Astrocyte (in vitro differentiated cells and primary cell): ENCODE measurements around the gene FBXL4. TPM values are rescaled to one million over a fixed set of nuclear protein-coding genes. Genes with fewer than 3 reads are reported as not detected.

Experiments
- DNase-seq: peaks from one replicate; pipeline ENCODE4 v3.0.0-alpha.2; 2010; ENCODE audit warnings: low read depth
- FAIRE-seq: peaks from 2 replicates; lab custom pipeline; 2011; peaks lifted over from hg19 to GRCh38; lab: Jason Lieb, UNC
- H2AFZ ChIP-seq: 2 replicates; pipeline ENCODE4 v1.6.0; 2012; ENCODE audit warnings: low read depth, low read length, inconsistent platforms
- H3K27ac ChIP-seq: 2 replicates; pipeline ENCODE4 v1.5.1; 2011; ENCODE audit warnings: low read depth, low read length, inconsistent platforms
- H3K27me3 ChIP-seq: 2 replicates; pipeline ENCODE4 v1.6.0; 2011; ENCODE audit warnings: low read length, inconsistent platforms; ENCODE audit not compliant: insufficient read depth
- H3K36me3 ChIP-seq: 2 replicates; pipeline ENCODE4 v1.5.1; 2011; ENCODE audit warnings: low read length, inconsistent platforms; ENCODE audit not compliant: insufficient read depth
- H3K4me1 ChIP-seq: 2 replicates; pipeline ENCODE4 v1.5.1; 2011; ENCODE audit warnings: low read length, inconsistent platforms; ENCODE audit not compliant: insufficient read depth
- H3K4me2 ChIP-seq: 2 replicates; pipeline ENCODE4 v1.6.0; 2012; ENCODE audit warnings: low read length, inconsistent platforms
- H3K4me3 ChIP-seq: 2 replicates; pipeline ENCODE4 v1.5.1; 2011; ENCODE audit warnings: low read depth, mild to moderate bottlenecking, low read length, inconsistent platforms; ENCODE audit not compliant: insufficient read depth
- H3K79me2 ChIP-seq: 2 replicates; pipeline ENCODE4 v1.6.0; 2012; ENCODE audit warnings: mild to moderate bottlenecking, low read length, inconsistent platforms; ENCODE audit not compliant: insufficient read depth
- H3K9ac ChIP-seq: 2 replicates; pipeline ENCODE4 v1.6.0; 2012; ENCODE audit warnings: mild to moderate bottlenecking, low read length, inconsistent platforms
- H3K9me3 ChIP-seq: 2 replicates; pipeline ENCODE4 v1.5.1; 2012; ENCODE audit warnings: low read depth, mild to moderate bottlenecking, low read length, inconsistent platforms; ENCODE audit not compliant: insufficient read depth
- H4K20me1 ChIP-seq: 2 replicates; pipeline ENCODE4 v1.6.0; 2012; ENCODE audit warnings: low read length, inconsistent platforms; ENCODE audit not compliant: insufficient read depth
- H3K27ac Mint-ChIP-seq: one replicate; pipeline ENCODE4 v1.8.0; 2021; ENCODE audit warnings: mild to moderate bottlenecking, mixed read lengths; ENCODE audit not compliant: unreplicated experiment
- H3K27me3 Mint-ChIP-seq: one replicate; pipeline ENCODE4 v1.8.0; 2021; ENCODE audit warnings: low read depth, mixed read lengths; ENCODE audit not compliant: unreplicated experiment
- H3K36me3 Mint-ChIP-seq: one replicate; pipeline ENCODE4 v1.8.0; 2021; ENCODE audit warnings: low read depth, mixed read lengths; ENCODE audit not compliant: unreplicated experiment
- H3K4me1 Mint-ChIP-seq: one replicate; pipeline ENCODE4 v1.8.0; 2021; ENCODE audit warnings: low read depth, mixed read lengths; ENCODE audit not compliant: unreplicated experiment
- H3K4me3 Mint-ChIP-seq: one replicate; pipeline ENCODE4 v1.8.0; 2021; ENCODE audit warnings: mild to moderate bottlenecking, moderate library complexity, mixed read lengths; ENCODE audit not compliant: unreplicated experiment
- H3K9me3 Mint-ChIP-seq: one replicate; pipeline ENCODE4 v1.8.0; 2021; ENCODE audit warnings: mild to moderate bottlenecking, mixed read lengths; ENCODE audit not compliant: unreplicated experiment
- EZH2 ChIP-seq: IDR thresholded peaks from 2 replicates; pipeline ENCODE4 v1.6.1; 2012; ENCODE audit warnings: mild to moderate bottlenecking, low read length, inconsistent platforms; ENCODE audit not compliant: insufficient read depth
- total RNA-seq: library from RNA; stranded (reverse); gene quantifications from 2 replicates; pipeline ENCODE4 v1.2.1, GENCODE V29; 2021
- TF ChIP-seq, protein P1 (sequence below): IDR thresholded peaks from 2 replicates; pipeline ENCODE4 v1.5.1; 2011; ENCODE audit warnings: low read depth, mild to moderate bottlenecking, inconsistent platforms, low read length, moderate library complexity; ENCODE audit not compliant: insufficient read depth

The FBXL4 gene
- total RNA-seq, 1 donor from 2014 or later = 16.1 TPM

GRCh38 chr6:98828941-98829411 is 118.8 kb downstream of the FBXL4 start:
- H4K20me1 ChIP-seq = no peaks in the 10 kb centered on the region
- peaks cover 35% of the 10 kb centered on the region for H3K4me1 ChIP-seq
- H2AFZ ChIP-seq = no peak overlapping the region
- H3K9me3 ChIP-seq = no peaks in the 10 kb centered on the region
- no peak overlapping the region for H3K4me3 Mint-ChIP-seq
- FAIRE-seq (no peak), DNase-seq (no peak)
- peaks cover 79% of the 10 kb centered on the region for H3K27me3 ChIP-seq
- H3K9me3 Mint-ChIP-seq = peaks cover 3% of the 10 kb centered on the region
- no peaks in the 10 kb centered on the region for H3K36me3 ChIP-seq
- H3K27me3 Mint-ChIP-seq = peaks cover 63% of the 10 kb centered on the region
- TF ChIP-seq, protein P1, sequence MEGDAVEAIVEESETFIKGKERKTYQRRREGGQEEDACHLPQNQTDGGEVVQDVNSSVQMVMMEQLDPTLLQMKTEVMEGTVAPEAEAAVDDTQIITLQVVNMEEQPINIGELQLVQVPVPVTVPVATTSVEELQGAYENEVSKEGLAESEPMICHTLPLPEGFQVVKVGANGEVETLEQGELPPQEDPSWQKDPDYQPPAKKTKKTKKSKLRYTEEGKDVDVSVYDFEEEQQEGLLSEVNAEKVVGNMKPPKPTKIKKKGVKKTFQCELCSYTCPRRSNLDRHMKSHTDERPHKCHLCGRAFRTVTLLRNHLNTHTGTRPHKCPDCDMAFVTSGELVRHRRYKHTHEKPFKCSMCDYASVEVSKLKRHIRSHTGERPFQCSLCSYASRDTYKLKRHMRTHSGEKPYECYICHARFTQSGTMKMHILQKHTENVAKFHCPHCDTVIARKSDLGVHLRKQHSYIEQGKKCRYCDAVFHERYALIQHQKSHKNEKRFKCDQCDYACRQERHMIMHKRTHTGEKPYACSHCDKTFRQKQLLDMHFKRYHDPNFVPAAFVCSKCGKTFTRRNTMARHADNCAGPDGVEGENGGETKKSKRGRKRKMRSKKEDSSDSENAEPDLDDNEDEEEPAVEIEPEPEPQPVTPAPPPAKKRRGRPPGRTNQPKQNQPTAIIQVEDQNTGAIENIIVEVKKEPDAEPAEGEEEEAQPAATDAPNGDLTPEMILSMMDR = no peak
- no peak for TF ChIP-seq EZH2
- H3K27ac Mint-ChIP-seq = no peak overlapping the region
- no peak overlapping the region for H3K4me3 ChIP-seq
- peaks cover 19% of the 10 kb centered on the region for H3K4me1 Mint-ChIP-seq
- H3K4me2 ChIP-seq = peak overlapping the region; percentile 13
- H3K27ac ChIP-seq = no peak overlapping the region
- no peaks in the 10 kb centered on the region for H3K36me3 Mint-ChIP-seq
- no peak overlapping the region for H3K9ac ChIP-seq
- no peaks in the 10 kb centered on the region for H3K79me2 ChIP-seq

- Mint-ChIP-seq H3K4me3 (peak overlapping the region; percentile 34), H3K36me3 (no peaks in the 10 kb centered on the region), H3K4me1 (peaks cover 19% of the 10 kb centered on the region), H3K27me3 (peaks cover 69% of the 10 kb centered on the region), H3K27ac (no peak overlapping the region), H3K9me3 (peaks cover 3% of the 10 kb centered on the region)
- Histone ChIP-seq H3K27ac (no peak overlapping the region), H3K79me2 (no peaks in the 10 kb centered on the region), H3K36me3 (no peaks in the 10 kb centered on the region), H3K4me2 (peak overlapping the region; percentile 80), H3K9me3 (no peaks in the 10 kb centered on the region), H3K4me3 (no peak overlapping the region), H4K20me1 (no peaks in the 10 kb centered on the region), H3K9ac (no peak overlapping the region), H3K27me3 (peaks cover 86% of the 10 kb centered on the region), H3K4me1 (peaks cover 32% of the 10 kb centered on the region), H2AFZ (peak overlapping the region; percentile 5)
- FAIRE-seq (no peak), DNase-seq (no peak)
- TF ChIP-seq, protein P1 = no peak
- TF ChIP-seq EZH2 = no peak
Measured at GRCh38 chr6:98828211-98828788, 119.4 kb downstream of the FBXL4 start.
